Activated B cell treated with CpG ODN at 0.5 μM for 24 hours (primary cell): ENCODE measurements around the gene DBNDD2. TPM values are rescaled to one million over a fixed set of nuclear protein-coding genes. Genes with fewer than 3 reads are reported as not detected.

Source experiments
- ATAC-seq: fragments of 200-7000 bp; cut with Tn5 transposase; one replicate; pipeline ENCODE4 v1.10.0; 2021; ENCODE audit warnings: low read depth, mild to moderate bottlenecking, moderate library complexity
- CTCF ChIA-PET: fragments of 350-600 bp; sonication (Branson Sonifier 250); formaldehyde crosslinking; loops from one replicate; lab custom pipeline; 2021; ENCODE audit warnings: antibody characterized with exemption; lab: Charles Lee
- POLR2A ChIA-PET: fragments of 350-600 bp; sonication (Branson Sonifier 250); formaldehyde crosslinking; loops from one replicate; lab custom pipeline; 2021; ENCODE audit warnings: antibody characterized with exemption; lab: Charles Lee
- DNase-seq: peaks from one replicate; pipeline ENCODE4 v3.0.0; 2022
- H3K27ac Mint-ChIP-seq: one replicate; pipeline ENCODE4 v1.8.0; 2020; ENCODE audit warnings: mixed read lengths
- H3K27me3 Mint-ChIP-seq: one replicate; pipeline ENCODE4 v1.8.0; 2021; ENCODE audit warnings: mixed read lengths
- H3K36me3 Mint-ChIP-seq: one replicate; pipeline ENCODE4 v1.8.0; 2021; ENCODE audit warnings: low read depth, mixed read lengths
- H3K4me1 Mint-ChIP-seq: one replicate; pipeline ENCODE4 v1.8.0; 2021; ENCODE audit warnings: mixed read lengths
- H3K4me3 Mint-ChIP-seq: one replicate; pipeline ENCODE4 v1.8.0; 2020; ENCODE audit warnings: mild to moderate bottlenecking, mixed read lengths
- H3K9me3 Mint-ChIP-seq: one replicate; pipeline ENCODE4 v1.8.0; 2020; ENCODE audit warnings: mixed read lengths
- CTCF ChIP-seq: fragments of 200-600 bp; IDR thresholded peaks from one replicate; pipeline ENCODE4 v1.8.0; 2022; ENCODE audit warnings: antibody characterized with exemption, mild to moderate bottlenecking
- intact Hi-C: fragments of 100-400 bp; cut with micrococcal nuclease; formaldehyde crosslinking; loops from one replicate; pipeline ENCODE4 v1.15.1; 2024
- total RNA-seq: library from RNA; stranded (reverse); gene quantifications from 2 replicates; pipeline ENCODE4 v1.2.3, GENCODE V29; 2022

The DBNDD2 gene
- total RNA-seq, 1 donor from 2014 or later: 2.7 TPM

GRCh38 chr20:45391559-45391958, 16.5 kb upstream of the DBNDD2 start:
- Mint-ChIP-seq H3K27me3 (no peaks in the 10 kb centered on the region), H3K9me3 (peaks cover 2% of the 10 kb centered on the region), H3K36me3 (peaks cover 14% of the 10 kb centered on the region), H3K4me1 (peaks cover 5% of the 10 kb centered on the region), H3K27ac (no peak overlapping the region), H3K4me3 (no peak overlapping the region)
- CTCF ChIA-PET: interaction anchor here (1.0 kb wide), 1 partner anchor 18 kb away, joined by 3 read pairs; no protein-coding TSS in a partner anchor
- intact Hi-C loops: no loop called here
- no peak for DNase-seq
- no peak for TF ChIP-seq CTCF
- POLR2A ChIA-PET: no interaction called here
- ATAC-seq: no peak

GRCh38 chr20:45392733-45393132, 15.4 kb upstream of the DBNDD2 start:
- no peaks in the 10 kb centered on the region for H3K27me3 Mint-ChIP-seq
- ChIA-PET POLR2A (interaction anchor here (0.6 kb wide), 1 partner anchor 20 kb away, joined by 5 read pairs; no protein-coding TSS in a partner anchor), CTCF (no interaction called here)
- H3K4me1 Mint-ChIP-seq: no peaks in the 10 kb centered on the region
- H3K36me3 Mint-ChIP-seq: peaks cover 10% of the 10 kb centered on the region
- H3K9me3 Mint-ChIP-seq: no peaks in the 10 kb centered on the region
- TF ChIP-seq CTCF: no peak
- H3K27ac Mint-ChIP-seq: no peak overlapping the region
- intact Hi-C loops: no loop called here
- ATAC-seq (no peak), DNase-seq (no peak)
- H3K4me3 Mint-ChIP-seq: no peak overlapping the region

GRCh38 chr20:45394221-45395113, 13.6 kb upstream of the DBNDD2 start:
- no peak for TF ChIP-seq CTCF
- no peak overlapping the region for H3K4me3 Mint-ChIP-seq
- H3K4me1 Mint-ChIP-seq: no peaks in the 10 kb centered on the region
- no peak for ATAC-seq
- CTCF ChIA-PET: interaction anchor here (1.7 kb wide), 1 partner anchor 22 kb away, joined by 5 read pairs; no protein-coding TSS in a partner anchor
- peaks cover 12% of the 10 kb centered on the region for H3K36me3 Mint-ChIP-seq
- no peaks in the 10 kb centered on the region for H3K27me3 Mint-ChIP-seq
- POLR2A ChIA-PET: no interaction called here
- no peak overlapping the region for H3K27ac Mint-ChIP-seq
- DNase-seq: no peak
- intact Hi-C loops: no loop called here
- peaks cover 4% of the 10 kb centered on the region for H3K9me3 Mint-ChIP-seq

- ATAC-seq (no peak), DNase-seq (no peak)
- H3K36me3 Mint-ChIP-seq: peaks cover 18% of the 10 kb centered on the region
- no peak overlapping the region for H3K27ac Mint-ChIP-seq
- no peak overlapping the region for H3K4me3 Mint-ChIP-seq
- intact Hi-C loops: no loop called here
- TF ChIP-seq CTCF: no peak
- CTCF ChIA-PET: interaction anchor here (1.7 kb wide), 1 partner anchor 23 kb away, joined by 5 read pairs; no protein-coding TSS in a partner anchor
- H3K4me1 Mint-ChIP-seq: no peaks in the 10 kb centered on the region
- peaks cover 10% of the 10 kb centered on the region for H3K9me3 Mint-ChIP-seq
- POLR2A ChIA-PET: no interaction called here
- H3K27me3 Mint-ChIP-seq: no peaks in the 10 kb centered on the region
These were observed 13.0 kb upstream of the DBNDD2 start for GRCh38 chr20:45395114-45395415.

GRCh38 chr20:45399018-45399417, 9.1 kb upstream of the DBNDD2 start:
- CTCF ChIA-PET: no interaction called here

More at GRCh38 chr20:45399018-45399417, 9.1 kb upstream of the DBNDD2 start:
- no peak for ATAC-seq
- DNase-seq: no peak
- H3K27ac Mint-ChIP-seq: no peak overlapping the region
- intact Hi-C loops: no loop called here
- H3K9me3 Mint-ChIP-seq: peaks cover 18% of the 10 kb centered on the region
- POLR2A ChIA-PET: no interaction called here
- no peak overlapping the region for H3K4me3 Mint-ChIP-seq
- no peaks in the 10 kb centered on the region for H3K27me3 Mint-ChIP-seq
- H3K4me1 Mint-ChIP-seq: no peaks in the 10 kb centered on the region
- peaks cover 27% of the 10 kb centered on the region for H3K36me3 Mint-ChIP-seq
- no peak for TF ChIP-seq CTCF
